GM12872 (cell line): Measurements from ENCODE around the gene NOTCH4.

Source experiments
- CTCF ChIP-seq: IDR thresholded peaks from 3 replicates; pipeline ENCODE4 v1.5.1; 2011; ENCODE audit warnings: low read depth, mild to moderate bottlenecking, low read length, moderate library complexity; ENCODE audit not compliant: insufficient read depth

The NOTCH4 gene

DNA sequence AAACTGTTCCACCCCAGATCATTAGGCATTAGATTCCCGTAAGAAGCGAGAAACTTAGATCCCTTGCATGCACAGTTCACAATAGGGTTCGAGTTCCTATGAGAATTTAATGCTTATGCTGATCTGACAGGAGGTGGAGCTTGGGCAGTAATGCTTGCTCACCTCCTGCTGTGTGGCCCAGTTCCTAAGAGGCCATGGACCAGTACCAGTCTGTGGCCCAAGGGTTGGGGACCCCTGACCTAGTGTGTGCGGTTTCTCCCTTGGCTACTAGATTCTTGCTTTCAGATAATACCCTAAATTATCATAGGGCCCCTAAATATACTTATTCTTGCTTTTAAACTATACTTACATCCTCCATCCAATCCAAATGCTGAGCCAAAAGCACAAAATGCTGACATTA is 29.5 kb downstream of the NOTCH4 start:
- TF ChIP-seq CTCF: no peak

- no peak for TF ChIP-seq CTCF
These were observed 31.2 kb downstream of the NOTCH4 start, which contains the start of gene GPSM3 for GRCh38 chr6:32192608-32193039. Gene GPSM3 (minus strand): TSS chr6:32192643. CDS start chr6:32192513, 130 bp downstream.

DNA sequence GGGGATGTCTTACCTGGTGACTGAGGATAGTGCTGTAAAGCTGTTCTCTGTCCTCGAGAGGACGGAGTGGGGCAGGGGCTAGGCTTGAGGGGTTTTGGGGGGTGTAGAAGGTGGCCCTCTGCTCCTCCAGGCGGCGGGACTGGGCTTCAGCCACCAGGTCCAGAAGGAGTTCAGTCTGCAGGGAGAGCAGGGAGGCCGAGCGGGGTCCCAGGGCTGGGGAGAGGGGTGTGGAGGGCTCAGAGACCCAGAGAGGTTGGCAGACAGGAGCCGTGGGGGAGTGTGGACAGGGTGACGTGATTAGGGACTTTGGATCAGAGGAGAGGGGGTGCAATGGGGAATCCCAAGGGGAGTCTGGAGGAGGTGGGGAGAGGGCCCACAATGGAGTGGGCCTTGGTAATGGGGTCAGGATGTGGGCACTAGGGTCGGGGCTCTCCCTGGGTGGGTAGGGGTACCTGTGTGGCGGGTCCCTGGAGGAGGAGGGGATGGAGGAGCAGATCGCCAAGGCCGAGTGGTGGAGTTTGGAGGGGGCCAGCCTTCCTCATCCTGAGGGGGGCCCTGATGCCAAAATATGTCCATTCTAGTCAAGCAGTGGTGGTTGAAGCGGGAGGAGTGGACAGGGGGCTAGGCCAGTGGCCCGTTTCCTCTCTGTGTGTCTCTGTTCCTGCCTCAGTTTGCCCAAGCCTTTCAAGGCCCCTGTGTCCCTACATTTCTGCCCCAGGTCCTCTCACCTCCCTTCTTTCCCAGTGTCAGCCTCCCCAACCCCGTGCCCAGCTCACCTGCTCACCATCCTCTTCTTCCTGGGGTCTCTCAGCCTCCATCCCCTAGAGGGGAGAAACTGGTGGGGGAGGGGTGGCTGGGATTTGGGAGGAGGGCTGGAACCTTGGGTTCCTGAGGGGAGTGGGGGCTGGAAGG is 31.9 kb downstream of the NOTCH4 start:
- TF ChIP-seq CTCF: no peak

- no peak for TF ChIP-seq CTCF
These were observed 32.8 kb downstream of the NOTCH4 start for GRCh38 chr6:32190911-32191677.

DNA sequence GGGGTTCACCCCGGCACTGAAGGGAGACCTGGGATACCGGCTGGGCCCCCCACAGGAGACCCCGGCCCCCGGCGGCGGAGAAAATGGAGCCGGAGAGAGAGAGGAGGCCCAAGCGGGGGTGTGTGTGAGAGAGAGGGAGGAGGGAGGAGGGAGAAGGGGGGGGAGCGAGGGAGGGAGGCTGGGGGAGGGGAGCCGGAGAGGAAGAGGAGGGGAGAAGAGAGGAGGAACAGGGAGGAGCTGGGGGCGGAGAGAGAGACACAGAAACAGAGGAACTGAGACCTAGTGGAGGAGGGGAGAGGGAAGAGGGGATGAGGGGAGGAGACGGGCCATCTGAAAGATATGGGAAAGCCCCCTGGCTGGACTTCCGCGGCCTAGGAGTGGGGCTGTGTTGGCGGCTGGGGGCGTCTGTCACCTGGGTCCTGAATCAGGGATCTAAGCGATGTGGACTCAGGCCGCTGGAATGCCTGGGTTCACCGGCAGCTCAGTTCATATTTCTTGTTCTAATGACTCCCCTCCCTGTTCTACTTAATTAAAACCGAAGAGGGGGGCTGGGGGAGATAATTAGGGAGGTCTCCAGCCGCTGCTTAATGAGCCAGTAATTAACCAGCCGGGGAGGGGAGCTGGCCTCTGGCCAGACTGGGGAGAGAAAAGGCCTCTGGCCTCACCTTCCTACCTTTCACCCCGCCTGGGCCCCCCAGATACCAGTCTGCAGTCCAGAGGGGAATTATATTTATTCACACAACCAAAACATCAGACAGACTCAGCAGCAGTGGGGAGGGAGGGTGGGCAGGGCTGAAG is 33.6 kb downstream of the NOTCH4 start, which contains the start of gene PBX2:
TSS of gene PBX2 (minus strand) at position 149 of the 798 bp plus-strand sequence. CDS start 287 bp downstream, outside the sequence.
- TF ChIP-seq CTCF: no peak

DNA sequence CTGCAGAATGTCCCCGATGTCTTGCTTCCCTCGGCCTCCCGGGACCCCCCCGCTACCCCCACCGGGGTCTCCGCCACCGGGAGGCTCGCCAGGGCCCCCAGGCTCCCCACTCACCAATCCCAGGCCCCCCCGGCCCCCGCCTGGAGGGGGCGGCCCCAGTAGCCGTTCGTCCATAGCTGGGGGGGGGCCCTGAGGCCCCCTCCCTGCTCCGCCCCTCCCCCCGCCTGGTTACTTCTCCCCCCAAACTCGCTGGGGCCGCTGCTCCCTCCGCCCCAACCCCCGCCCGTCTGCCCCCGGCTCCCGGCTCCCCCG is 34.2 kb downstream of the NOTCH4 start:
- TF ChIP-seq CTCF: no peak
